HG03460 (cell line): ENCODE data around the gene MAP1A.
A peak's percentile ranks its signal among the peaks of the same experiment; 100 is the strongest.

ENCODE experiments used
- ATAC-seq: cut with Tn5 transposase; IDR thresholded peaks from one replicate; pipeline ENCODE4 v1.9.1; 2021; ENCODE audit not compliant: unreplicated experiment

Gene MAP1A

GRCh38 chr15:43517354-43518196 is at the start of gene MAP1A:
MAP1A (plus strand) TSS chr15:43517608; CDS start chr15:43521474, 3,866 bp downstream.
- ATAC-seq: no peak

- no peak for ATAC-seq
These were observed 47.5 kb upstream of the MAP1A start for GRCh38 chr15:43469867-43470266.

- no peak for ATAC-seq
These were observed 45.4 kb upstream of the MAP1A start for GRCh38 chr15:43471975-43472374.

GRCh38 chr15:43473885-43474284 is 43.5 kb upstream of the MAP1A start:
- ATAC-seq: no peak

- ATAC-seq: no peak
These were observed 33.9 kb upstream of the MAP1A start for GRCh38 chr15:43483297-43484128.

- ATAC-seq: no peak
These were observed 33.0 kb upstream of the MAP1A start for GRCh38 chr15:43484455-43484854.

GRCh38 chr15:43487271-43487895 is 30.0 kb upstream of the MAP1A start:
- no peak for ATAC-seq

- ATAC-seq: no peak
These were observed 28.6 kb upstream of the MAP1A start for GRCh38 chr15:43488790-43489189.

- no peak for ATAC-seq
These were observed 28.2 kb upstream of the MAP1A start for GRCh38 chr15:43489191-43489590.

GRCh38 chr15:43492266-43492665 is 25.1 kb upstream of the MAP1A start:
- ATAC-seq: no peak

GRCh38 chr15:43492673-43493601 is 24.5 kb upstream of the MAP1A start, which contains the start of gene TP53BP1:
TP53BP1 (minus strand) TSS chr15:43493156; CDS start chr15:43493043, 113 bp downstream.
- ATAC-seq: peak; percentile 96

GRCh38 chr15:43493703-43494472 is 23.5 kb upstream of the MAP1A start:
- ATAC-seq: no peak

GRCh38 chr15:43498990-43499389 is 18.4 kb upstream of the MAP1A start:
- no peak for ATAC-seq

GRCh38 chr15:43499635-43500034 is 17.8 kb upstream of the MAP1A start:
- no peak for ATAC-seq

- ATAC-seq: no peak
These were observed 11.7 kb upstream of the MAP1A start for GRCh38 chr15:43505738-43506137.

- no peak for ATAC-seq
These were observed 9.0 kb upstream of the MAP1A start for GRCh38 chr15:43508421-43508820.

GRCh38 chr15:43508991-43509659 is 8.3 kb upstream of the MAP1A start:
- no peak for ATAC-seq

GRCh38 chr15:43509660-43510199 is 7.7 kb upstream of the MAP1A start:
- no peak for ATAC-seq
